ENCODE data around the gene HIBADH.

HIBADH gene

GRCh38 chr7:27501001-27501400 lies 161.7 kb downstream of the HIBADH start:
- no peak for DNase-seq (ENCODE audit: low read depth in 3 of 3)

GRCh38 chr7:27492224-27492623 lies 170.5 kb downstream of the HIBADH start:
- no peak for DNase-seq (ENCODE audit: low read depth in 3 of 3)

GRCh38 chr7:27491534-27491933 lies 171.1 kb downstream of the HIBADH start:
- DNase-seq (ENCODE audit: low read depth in 3 of 3) = no peak

- no peak for DNase-seq (ENCODE audit: low read depth in 3 of 3)
Measured at GRCh38 chr7:27487509-27487908, 175.2 kb downstream of the HIBADH start.

- DNase-seq (ENCODE audit: low read depth in 3 of 3) = no peak
Measured at GRCh38 chr7:27484451-27484850, 178.2 kb downstream of the HIBADH start.

- DNase-seq (ENCODE audit: low read depth in 3 of 3) = no peak
Measured at GRCh38 chr7:27482219-27482618, 180.5 kb downstream of the HIBADH start.

- no peak for DNase-seq (ENCODE audit: low read depth in 3 of 3)
Measured at GRCh38 chr7:27478556-27478955, 184.1 kb downstream of the HIBADH start.

- no peak for DNase-seq (ENCODE audit: low read depth in 3 of 3)
Measured at GRCh38 chr7:27478084-27478483, 184.6 kb downstream of the HIBADH start.

- no peak for DNase-seq (ENCODE audit: low read depth in 3 of 3)
Measured at GRCh38 chr7:27476493-27476892, 186.2 kb downstream of the HIBADH start.

Data from stimulated activated CD4-positive, alpha-beta T cell treated with anti-CD3 and anti-CD28 coated beads, TNF-alpha, amount 100 ng/mL, for 4 hours (primary cell).